LNCaP clone FGC (cell line): ENCODE measurements around the gene PKIG.

Source experiments
- DNase-seq: peaks from one replicate; pipeline ENCODE4 v3.0.0-alpha.2; 2011; ENCODE audit warnings: low read depth
- H3K4me3 ChIP-seq: 2 replicates; pipeline ENCODE4 v1.5.1; 2011; ENCODE audit warnings: mild to moderate bottlenecking, low read depth, low read length, control low read depth
- TF ChIP-seq, protein P1 (sequence below): IDR thresholded peaks from 2 replicates; pipeline ENCODE4 v1.5.1; 2012; ENCODE audit warnings: mild to moderate bottlenecking; ENCODE audit not compliant: control insufficient read depth, insufficient read depth; ENCODE audit errors: extremely low read depth

Gene PKIG

GRCh38 chr20:44629542-44629941, 47.2 kb downstream of the PKIG start:
- no peak for DNase-seq
- TF ChIP-seq, protein P1, sequence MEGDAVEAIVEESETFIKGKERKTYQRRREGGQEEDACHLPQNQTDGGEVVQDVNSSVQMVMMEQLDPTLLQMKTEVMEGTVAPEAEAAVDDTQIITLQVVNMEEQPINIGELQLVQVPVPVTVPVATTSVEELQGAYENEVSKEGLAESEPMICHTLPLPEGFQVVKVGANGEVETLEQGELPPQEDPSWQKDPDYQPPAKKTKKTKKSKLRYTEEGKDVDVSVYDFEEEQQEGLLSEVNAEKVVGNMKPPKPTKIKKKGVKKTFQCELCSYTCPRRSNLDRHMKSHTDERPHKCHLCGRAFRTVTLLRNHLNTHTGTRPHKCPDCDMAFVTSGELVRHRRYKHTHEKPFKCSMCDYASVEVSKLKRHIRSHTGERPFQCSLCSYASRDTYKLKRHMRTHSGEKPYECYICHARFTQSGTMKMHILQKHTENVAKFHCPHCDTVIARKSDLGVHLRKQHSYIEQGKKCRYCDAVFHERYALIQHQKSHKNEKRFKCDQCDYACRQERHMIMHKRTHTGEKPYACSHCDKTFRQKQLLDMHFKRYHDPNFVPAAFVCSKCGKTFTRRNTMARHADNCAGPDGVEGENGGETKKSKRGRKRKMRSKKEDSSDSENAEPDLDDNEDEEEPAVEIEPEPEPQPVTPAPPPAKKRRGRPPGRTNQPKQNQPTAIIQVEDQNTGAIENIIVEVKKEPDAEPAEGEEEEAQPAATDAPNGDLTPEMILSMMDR, result no peak
- no peak overlapping the region for H3K4me3 ChIP-seq

- no peak overlapping the region for H3K4me3 ChIP-seq
- TF ChIP-seq, protein P1, result no peak
- DNase-seq, result no peak
These were observed 47.9 kb downstream of the PKIG start for GRCh38 chr20:44630297-44630696.

- H3K4me3 ChIP-seq, result no peak overlapping the region
- no peak for DNase-seq
These were observed 49.8 kb downstream of the PKIG start for GRCh38 chr20:44632103-44632752.

GRCh38 chr20:44633187-44633810, 50.9 kb downstream of the PKIG start:
- DNase-seq, result no peak
- TF ChIP-seq, protein P1, result no peak
- no peak overlapping the region for H3K4me3 ChIP-seq

More at GRCh38 chr20:44632103-44632752, 49.8 kb downstream of the PKIG start:
- TF ChIP-seq, protein P1, result no peak

- TF ChIP-seq, protein P1, result no peak
- H3K4me3 ChIP-seq, result no peak overlapping the region
- no peak for DNase-seq
These were observed 51.7 kb downstream of the PKIG start for GRCh38 chr20:44633872-44634600.

DNA sequence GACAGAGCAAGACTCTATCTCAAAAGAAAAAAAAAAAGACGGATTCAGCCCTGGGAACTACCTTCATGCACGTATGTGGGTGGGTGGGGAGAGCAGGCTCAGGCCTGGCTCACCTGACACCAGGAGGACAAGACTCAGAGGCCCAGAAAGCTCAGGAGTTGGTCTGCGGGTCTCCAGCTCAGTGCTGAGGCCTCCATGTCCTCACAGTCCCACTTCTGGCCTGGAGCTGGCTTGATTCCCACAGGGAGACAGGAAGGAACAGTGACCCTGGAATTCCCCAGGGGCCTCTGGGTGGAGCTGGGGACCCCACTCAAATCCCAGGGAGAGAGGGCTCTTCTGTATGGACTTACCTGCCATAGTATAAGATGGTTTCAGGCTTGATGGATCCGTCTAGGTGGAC, 53.5 kb downstream of the PKIG start:
- TF ChIP-seq, protein P1, result no peak
- DNase-seq, result no peak
- H3K4me3 ChIP-seq, result no peak overlapping the region

DNA sequence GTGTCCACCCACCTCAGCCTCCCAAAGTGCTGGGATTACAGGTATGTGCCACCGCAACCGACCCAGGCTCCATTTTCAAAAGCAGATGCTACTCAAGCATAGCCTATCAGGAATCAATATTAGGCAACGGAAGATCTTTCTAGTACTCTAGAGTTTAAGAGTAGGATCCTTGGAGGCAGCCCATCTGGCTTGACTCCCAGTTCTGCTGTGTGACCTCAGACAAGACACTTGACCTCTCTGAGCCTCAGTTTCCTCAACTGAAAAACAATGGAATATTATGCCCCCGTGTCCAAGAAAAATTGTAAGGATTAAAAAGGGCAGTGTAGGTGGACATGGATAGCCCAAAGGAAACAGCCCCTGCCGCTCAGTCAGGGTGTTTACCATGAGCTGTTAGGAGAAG, 54.7 kb downstream of the PKIG start:
- DNase-seq, result no peak
- no peak overlapping the region for H3K4me3 ChIP-seq
- TF ChIP-seq, protein P1, result no peak
